ENCODE results near the gene DHX58.
A peak's percentile ranks its signal among the peaks of the same experiment; 100 is the strongest.

DHX58 gene

GRCh38 chr17:42133461-42134041 is 21.0 kb upstream of the DHX58 start:
- Histone ChIP-seq H3K27ac (replicated peaks) (no peak overlapping the region), H3K27me3 (ENCODE audit: insufficient read depth, poor library complexity, severe bottlenecking) (no peaks in the 10 kb centered on the region), H3K4me3 (replicated peaks; ENCODE audit: insufficient read depth, low read length) (no peak overlapping the region)
- no peak for DNase-seq (ENCODE audit: low read depth in 1 of 2, low spot score in 1 of 2)
- TF ChIP-seq SPI1 (IDR thresholded peaks at IDR 0.05; ENCODE audit: borderline replicate concordance, low read depth) (no peak), GABPA (IDR thresholded peaks at IDR 0.05; ENCODE audit: low read depth) (no peak), CTCF (IDR thresholded peaks at IDR 0.05; ENCODE audit: insufficient read depth, low read length) (no peak)

DNA sequence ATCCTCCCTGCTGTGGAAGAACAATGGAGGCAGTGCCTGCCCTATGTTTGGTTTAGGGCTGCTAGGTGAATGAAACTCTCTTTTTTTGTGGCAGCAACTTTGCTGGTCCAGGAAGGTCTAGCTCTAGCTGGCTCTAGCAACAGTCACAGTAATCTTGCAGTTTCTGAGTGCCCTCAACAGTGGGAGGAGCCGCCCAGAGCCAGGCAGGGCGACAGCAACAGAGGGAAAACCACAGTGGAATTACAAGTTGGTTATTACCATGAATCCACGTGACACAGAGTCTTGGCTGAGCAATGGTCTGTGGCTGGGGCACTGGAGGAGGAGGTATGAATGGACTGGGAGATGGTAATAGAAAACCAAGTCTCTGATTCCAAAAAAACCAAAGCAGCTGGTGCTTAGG is 20.4 kb upstream of the DHX58 start:
- DNase-seq (ENCODE audit: low read depth in 1 of 2, low spot score in 1 of 2), result peak in 1 of 2 experiments; percentile 79
- H3K4me3 ChIP-seq (replicated peaks; ENCODE audit: insufficient read depth, low read length), result no peak overlapping the region
- TF ChIP-seq CTCF (IDR thresholded peaks at IDR 0.05; ENCODE audit: insufficient read depth, low read length), result no peak
- TF ChIP-seq, protein P1, sequence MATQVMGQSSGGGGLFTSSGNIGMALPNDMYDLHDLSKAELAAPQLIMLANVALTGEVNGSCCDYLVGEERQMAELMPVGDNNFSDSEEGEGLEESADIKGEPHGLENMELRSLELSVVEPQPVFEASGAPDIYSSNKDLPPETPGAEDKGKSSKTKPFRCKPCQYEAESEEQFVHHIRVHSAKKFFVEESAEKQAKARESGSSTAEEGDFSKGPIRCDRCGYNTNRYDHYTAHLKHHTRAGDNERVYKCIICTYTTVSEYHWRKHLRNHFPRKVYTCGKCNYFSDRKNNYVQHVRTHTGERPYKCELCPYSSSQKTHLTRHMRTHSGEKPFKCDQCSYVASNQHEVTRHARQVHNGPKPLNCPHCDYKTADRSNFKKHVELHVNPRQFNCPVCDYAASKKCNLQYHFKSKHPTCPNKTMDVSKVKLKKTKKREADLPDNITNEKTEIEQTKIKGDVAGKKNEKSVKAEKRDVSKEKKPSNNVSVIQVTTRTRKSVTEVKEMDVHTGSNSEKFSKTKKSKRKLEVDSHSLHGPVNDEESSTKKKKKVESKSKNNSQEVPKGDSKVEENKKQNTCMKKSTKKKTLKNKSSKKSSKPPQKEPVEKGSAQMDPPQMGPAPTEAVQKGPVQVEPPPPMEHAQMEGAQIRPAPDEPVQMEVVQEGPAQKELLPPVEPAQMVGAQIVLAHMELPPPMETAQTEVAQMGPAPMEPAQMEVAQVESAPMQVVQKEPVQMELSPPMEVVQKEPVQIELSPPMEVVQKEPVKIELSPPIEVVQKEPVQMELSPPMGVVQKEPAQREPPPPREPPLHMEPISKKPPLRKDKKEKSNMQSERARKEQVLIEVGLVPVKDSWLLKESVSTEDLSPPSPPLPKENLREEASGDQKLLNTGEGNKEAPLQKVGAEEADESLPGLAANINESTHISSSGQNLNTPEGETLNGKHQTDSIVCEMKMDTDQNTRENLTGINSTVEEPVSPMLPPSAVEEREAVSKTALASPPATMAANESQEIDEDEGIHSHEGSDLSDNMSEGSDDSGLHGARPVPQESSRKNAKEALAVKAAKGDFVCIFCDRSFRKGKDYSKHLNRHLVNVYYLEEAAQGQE (IDR thresholded peaks at IDR 0.05; ENCODE audit: insufficient replicate concordance, low read depth), result no peak
- no peak for TF ChIP-seq GABPA (IDR thresholded peaks at IDR 0.05; ENCODE audit: low read depth)
- no peak for TF ChIP-seq SPI1 (IDR thresholded peaks at IDR 0.05; ENCODE audit: borderline replicate concordance, low read depth)
- no peak for TF ChIP-seq POLR2AphosphoS5 (IDR thresholded peaks at IDR 0.05; ENCODE audit: low read depth)
- no peaks in the 10 kb centered on the region for H3K27me3 ChIP-seq (ENCODE audit: insufficient read depth, poor library complexity, severe bottlenecking)
- H3K27ac ChIP-seq (replicated peaks), result no peak overlapping the region

DNA sequence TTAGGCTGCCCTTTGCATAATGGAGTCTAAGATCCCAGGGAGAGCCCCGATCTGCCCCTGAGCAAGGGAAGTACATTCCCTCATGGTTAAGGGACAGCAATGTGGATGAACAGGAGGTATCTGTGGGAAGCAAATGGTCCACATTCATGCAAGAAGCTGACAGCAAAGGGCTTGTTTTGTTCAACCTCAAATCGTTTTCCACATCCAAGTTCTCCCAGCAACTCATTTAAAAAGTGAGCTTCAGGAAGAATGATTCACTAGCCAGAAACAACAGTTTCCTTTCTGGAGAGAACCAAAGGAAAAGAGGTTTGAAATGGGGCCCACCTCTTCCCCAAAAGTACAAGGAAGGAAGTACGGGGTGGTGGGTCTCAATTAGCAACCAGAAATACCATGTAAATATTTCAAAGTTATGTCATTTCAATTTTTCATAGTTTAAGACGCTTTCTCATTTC is 19.5 kb upstream of the DHX58 start:
- Histone ChIP-seq H3K4me3 (replicated peaks; ENCODE audit: insufficient read depth, low read length) (no peak overlapping the region), H3K27ac (replicated peaks) (peak overlapping the region; percentile 3; the same call in 1 of the 2 replicates), H3K27me3 (ENCODE audit: insufficient read depth, poor library complexity, severe bottlenecking) (no peaks in the 10 kb centered on the region)
- DNase-seq (ENCODE audit: low read depth in 1 of 2, low spot score in 1 of 2), result no peak
- TF ChIP-seq, protein P1 (IDR thresholded peaks at IDR 0.05; ENCODE audit: insufficient replicate concordance, low read depth), result no peak
- TF ChIP-seq SPI1 (IDR thresholded peaks at IDR 0.05; ENCODE audit: borderline replicate concordance, low read depth), result 0 out of 2 replicates have a peak, but pooled peaks have one; percentile 10

DNA sequence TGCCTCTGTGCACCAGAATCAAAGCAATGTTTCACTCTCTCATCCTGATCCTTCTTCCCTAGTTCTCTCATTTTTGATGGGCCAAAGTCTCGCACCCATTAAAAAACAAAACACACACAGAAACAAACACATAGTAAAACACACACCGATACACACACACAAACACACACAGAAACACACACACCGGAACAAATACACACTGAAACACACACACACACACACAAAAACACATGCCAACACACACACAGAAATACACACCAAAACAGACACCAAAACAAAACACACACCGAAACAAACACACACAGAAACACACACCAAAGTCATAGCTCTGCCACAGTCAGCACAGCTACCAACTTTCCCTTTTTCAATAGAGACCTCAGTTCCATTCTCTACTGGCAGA is 18.7 kb upstream of the DHX58 start:
- TF ChIP-seq POLR2AphosphoS5 (IDR thresholded peaks at IDR 0.05; ENCODE audit: low read depth), result no peak
- no peak for TF ChIP-seq SPI1 (IDR thresholded peaks at IDR 0.05; ENCODE audit: borderline replicate concordance, low read depth)
- TF ChIP-seq CTCF (IDR thresholded peaks at IDR 0.05; ENCODE audit: insufficient read depth, low read length), result no peak
- no peak for TF ChIP-seq GABPA (IDR thresholded peaks at IDR 0.05; ENCODE audit: low read depth)
- TF ChIP-seq, protein P1 (IDR thresholded peaks at IDR 0.05; ENCODE audit: insufficient replicate concordance, low read depth), result no peak
- Histone ChIP-seq H3K27me3 (ENCODE audit: insufficient read depth, poor library complexity, severe bottlenecking) (no peaks in the 10 kb centered on the region), H3K27ac (replicated peaks) (0 out of 2 replicates have a peak overlapping the region, but pooled peaks have one; percentile 10), H3K4me3 (replicated peaks; ENCODE audit: insufficient read depth, low read length) (no peak overlapping the region)
- no peak for DNase-seq (ENCODE audit: low read depth in 1 of 2, low spot score in 1 of 2)

Data from HL-60 (cell line).